Measurements from ENCODE around the gene APBA2.

Gene APBA2

GRCh38 chr15:29128671-29129070 is 242.9 kb downstream of the APBA2 start:
- TF ChIP-seq GATA1 (IDR thresholded peaks at IDR 0.05; ENCODE audit: low read depth, low read length) (no peak), POLR2A (IDR thresholded peaks at IDR 0.05; ENCODE audit: low read length) (no peak)
- no peak for DNase-seq

GRCh38 chr15:29129221-29129620 is 243.4 kb downstream of the APBA2 start:
- DNase-seq = no peak
- TF ChIP-seq GATA1 (IDR thresholded peaks at IDR 0.05; ENCODE audit: low read depth, low read length) (no peak), POLR2A (IDR thresholded peaks at IDR 0.05; ENCODE audit: low read length) (no peak)

GRCh38 chr15:29129926-29130325 is 244.2 kb downstream of the APBA2 start:
- no peak for TF ChIP-seq GATA1 (IDR thresholded peaks at IDR 0.05; ENCODE audit: low read depth, low read length)
- TF ChIP-seq POLR2A (IDR thresholded peaks at IDR 0.05; ENCODE audit: low read length) = no peak
- no peak for DNase-seq

- TF ChIP-seq POLR2A (IDR thresholded peaks at IDR 0.05; ENCODE audit: low read length) (no peak), GATA1 (IDR thresholded peaks at IDR 0.05; ENCODE audit: low read depth, low read length) (no peak)
- no peak for DNase-seq
These were observed 244.7 kb downstream of the APBA2 start for GRCh38 chr15:29130476-29130875.

- TF ChIP-seq POLR2A (IDR thresholded peaks at IDR 0.05; ENCODE audit: low read length) (no peak), GATA1 (IDR thresholded peaks at IDR 0.05; ENCODE audit: low read depth, low read length) (no peak)
- no peak for DNase-seq
These were observed 245.4 kb downstream of the APBA2 start for GRCh38 chr15:29130951-29131839.

DNA sequence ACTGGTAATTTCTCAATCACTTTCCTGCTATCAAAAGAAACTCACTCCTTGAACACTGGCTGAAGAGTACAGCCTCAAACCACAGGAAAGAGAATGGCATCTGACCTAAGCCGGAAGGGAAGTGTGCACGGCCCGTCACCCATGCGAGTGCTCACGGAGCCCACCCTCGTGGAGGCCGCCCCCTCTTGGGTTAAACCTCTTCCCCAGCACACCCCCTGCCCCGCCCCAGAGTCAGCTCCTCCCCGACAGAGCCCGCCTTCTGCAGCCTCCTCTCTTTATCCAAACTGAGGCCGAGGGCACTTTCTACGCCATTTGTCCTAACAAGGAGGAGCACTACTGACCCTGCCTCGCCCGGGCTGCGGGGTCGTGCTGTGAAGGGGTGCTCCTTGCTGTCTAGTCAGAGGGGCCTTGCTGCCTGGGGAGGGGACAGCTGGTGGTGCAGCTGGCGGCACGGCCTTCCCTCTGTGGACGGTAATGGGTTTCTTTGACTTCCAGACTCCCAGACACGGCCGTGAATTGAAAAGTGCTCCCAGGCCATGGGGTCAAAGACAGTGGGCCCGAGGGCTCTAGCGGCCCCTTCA is 246.2 kb downstream of the APBA2 start:
- TF ChIP-seq POLR2A (IDR thresholded peaks at IDR 0.05; ENCODE audit: low read length) (no peak), GATA1 (IDR thresholded peaks at IDR 0.05; ENCODE audit: low read depth, low read length) (no peak)
- no peak for DNase-seq

DNA sequence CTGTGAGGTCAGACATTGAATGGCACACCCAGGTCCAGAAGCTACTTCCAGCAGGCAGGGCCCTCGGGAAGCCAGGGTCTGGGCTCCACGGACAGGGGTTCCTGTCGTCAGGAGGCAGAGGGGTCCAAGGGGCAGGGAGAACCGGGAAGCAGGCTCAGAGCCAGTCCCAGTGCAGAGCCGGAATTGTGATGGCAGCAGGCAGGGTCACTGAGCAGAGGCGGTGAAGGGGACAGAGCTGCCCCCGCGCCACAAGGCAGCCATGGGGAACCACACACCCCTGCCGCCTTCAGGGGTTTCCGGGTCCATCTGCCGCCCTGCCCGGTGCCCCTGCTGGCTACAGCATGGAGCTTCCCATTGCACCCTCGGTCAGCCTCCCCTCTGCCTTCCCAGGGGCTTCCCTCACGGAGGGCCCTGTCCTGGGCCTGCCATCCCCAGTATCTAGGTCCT is 247.0 kb downstream of the APBA2 start:
- no peak for DNase-seq
- TF ChIP-seq GATA1 (IDR thresholded peaks at IDR 0.05; ENCODE audit: low read depth, low read length) = no peak
- no peak for TF ChIP-seq POLR2A (IDR thresholded peaks at IDR 0.05; ENCODE audit: low read length)

DNA sequence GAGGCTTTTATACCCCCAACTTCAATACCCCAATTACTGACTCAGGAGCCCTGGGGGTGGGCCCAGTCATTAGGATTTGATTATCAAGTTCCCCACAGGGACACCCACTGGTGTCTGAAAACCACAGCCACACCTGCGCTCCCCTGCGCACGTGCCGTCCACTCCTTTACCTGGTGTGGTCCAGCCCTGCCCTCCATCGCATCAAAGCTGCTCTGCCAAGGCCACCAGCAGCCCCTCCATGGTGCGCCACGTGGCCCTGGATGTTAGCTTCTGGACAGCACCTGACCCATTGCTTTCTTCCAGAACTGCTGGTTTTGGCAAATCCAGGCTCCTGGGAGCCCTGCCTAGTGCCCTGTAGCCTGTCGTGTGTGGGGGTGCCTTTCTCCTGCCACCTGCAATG is 247.5 kb downstream of the APBA2 start:
- no peak for TF ChIP-seq GATA1 (IDR thresholded peaks at IDR 0.05; ENCODE audit: low read depth, low read length)
- DNase-seq = no peak

GRCh38 chr15:29133791-29134190 is 248.0 kb downstream of the APBA2 start:
- TF ChIP-seq GATA1 (IDR thresholded peaks at IDR 0.05; ENCODE audit: low read depth, low read length) = no peak
- TF ChIP-seq POLR2A (IDR thresholded peaks at IDR 0.05; ENCODE audit: low read length) = no peak
- no peak for DNase-seq

GRCh38 chr15:29134239-29134638 is 248.5 kb downstream of the APBA2 start:
- DNase-seq = no peak
- TF ChIP-seq POLR2A (IDR thresholded peaks at IDR 0.05; ENCODE audit: low read length) (no peak), GATA1 (IDR thresholded peaks at IDR 0.05; ENCODE audit: low read depth, low read length) (no peak)

- no peak for DNase-seq
- no peak for TF ChIP-seq POLR2A (IDR thresholded peaks at IDR 0.05; ENCODE audit: low read length)
- TF ChIP-seq GATA1 (IDR thresholded peaks at IDR 0.05; ENCODE audit: low read depth, low read length) = no peak
These were observed 249.0 kb downstream of the APBA2 start for GRCh38 chr15:29134641-29135308.

- no peak for DNase-seq
- no peak for TF ChIP-seq GATA1 (IDR thresholded peaks at IDR 0.05; ENCODE audit: low read depth, low read length)
- TF ChIP-seq POLR2A (IDR thresholded peaks at IDR 0.05; ENCODE audit: low read length) = no peak
These were observed 249.5 kb downstream of the APBA2 start for GRCh38 chr15:29135309-29135657.

DNA sequence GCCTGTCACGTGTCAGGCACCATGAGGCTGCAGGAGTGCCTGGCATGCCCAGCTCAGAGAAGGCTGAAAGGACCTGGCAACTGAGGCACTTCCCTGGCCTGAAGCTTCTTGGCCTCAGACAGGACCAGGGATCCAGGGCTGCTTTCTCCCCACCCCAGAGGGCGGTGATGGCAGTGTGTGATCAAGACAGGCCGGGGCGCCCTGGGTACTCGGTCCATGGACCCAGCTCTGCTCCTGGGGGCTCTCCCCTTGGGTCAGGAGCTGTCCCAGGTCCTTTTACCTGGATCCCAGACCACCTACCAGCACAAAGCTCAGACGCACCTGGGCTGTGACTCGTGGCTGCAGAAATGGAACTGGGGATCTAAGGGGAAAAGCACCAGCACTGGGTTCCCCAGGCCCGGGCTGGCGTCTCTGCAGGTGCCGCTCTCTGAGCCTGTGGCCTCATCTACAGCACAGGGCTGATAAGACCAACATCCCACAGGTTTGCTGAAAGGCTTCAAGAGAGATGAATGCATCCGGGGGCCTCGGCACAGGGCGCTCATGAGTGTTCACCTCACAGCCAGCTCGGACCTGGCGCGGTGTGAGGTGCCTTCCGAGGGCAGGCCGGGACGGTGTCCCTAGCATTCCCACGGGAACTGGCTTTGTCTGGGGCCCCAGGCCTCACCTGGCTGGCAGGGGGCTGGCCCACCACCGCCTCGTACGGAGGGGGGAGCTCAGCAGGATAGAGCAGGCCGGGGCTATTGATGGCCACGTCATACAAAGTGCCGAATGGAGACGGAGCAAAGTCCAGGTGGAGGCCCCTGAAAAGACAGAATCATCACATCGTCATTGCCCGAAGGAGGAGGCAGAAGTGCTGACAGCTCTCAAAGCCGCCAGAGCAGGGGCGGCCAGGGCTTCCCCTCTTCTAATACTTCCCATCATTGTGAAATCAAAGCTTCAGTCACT is 250.2 kb downstream of the APBA2 start:
- TF ChIP-seq POLR2A (IDR thresholded peaks at IDR 0.05; ENCODE audit: low read length) (no peak), GATA1 (IDR thresholded peaks at IDR 0.05; ENCODE audit: low read depth, low read length) (no peak)
- DNase-seq = no peak
